ENCODE results near the gene TOM1L2.

The TOM1L2 gene

DNA sequence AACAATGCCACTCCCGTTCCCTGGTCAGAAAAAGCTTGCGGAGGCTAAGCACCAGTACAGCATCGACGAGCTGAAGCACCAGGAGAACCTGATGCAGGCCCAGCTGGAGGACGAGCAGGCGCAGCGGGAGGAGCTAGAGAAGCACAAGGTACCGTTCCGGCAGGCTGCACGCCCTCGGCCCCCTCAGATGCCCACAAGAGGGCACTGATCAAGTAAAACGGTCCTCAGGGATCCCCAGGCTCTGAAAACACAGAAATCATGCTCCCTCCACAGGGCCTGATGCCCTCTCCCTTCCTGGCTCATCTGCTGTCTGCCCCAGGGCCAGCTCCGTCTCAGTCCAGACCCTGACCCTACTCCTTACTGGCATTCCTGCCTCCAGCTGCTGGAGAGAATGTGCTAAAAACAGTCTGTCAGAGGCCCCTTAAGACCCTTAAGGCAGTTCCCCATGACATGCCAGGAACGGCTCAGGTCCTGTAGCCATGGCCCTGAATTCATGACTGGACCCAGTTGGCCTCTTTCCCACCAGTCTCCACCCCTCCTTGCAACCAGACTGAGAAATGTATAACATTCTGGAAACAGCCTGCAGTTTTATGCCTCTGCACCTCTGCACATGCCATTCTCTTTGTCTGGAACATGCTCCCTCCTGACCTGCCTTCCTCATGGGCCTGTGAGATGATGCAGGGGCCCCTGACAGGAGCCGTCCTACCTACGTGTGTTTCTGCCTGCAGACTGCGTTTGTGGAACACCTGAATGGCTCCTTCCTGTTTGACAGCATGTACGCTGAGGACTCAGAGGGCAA, 22.3 kb upstream of the TOM1L2 start:
- peak; percentile 64 for DNase-seq

DNA sequence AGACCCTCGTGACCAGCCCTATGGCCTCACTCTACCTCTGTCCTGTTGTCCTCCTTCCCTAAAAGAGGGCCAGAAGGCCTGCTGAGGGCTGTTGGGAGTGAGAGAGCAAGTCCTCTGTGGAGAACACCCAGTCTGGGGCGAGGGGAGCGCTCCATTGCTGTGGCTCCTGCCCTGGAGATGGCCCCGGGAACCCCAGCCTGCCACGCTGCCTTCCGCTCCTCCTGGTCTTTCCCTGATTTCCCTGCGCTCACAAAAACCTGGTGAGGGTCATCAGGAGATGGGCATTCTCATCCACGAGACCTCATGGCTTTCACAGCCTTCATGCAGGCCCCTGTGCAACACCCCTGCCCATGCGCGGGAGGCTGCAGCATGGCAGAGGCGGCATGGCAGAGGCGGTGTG, 21.7 kb upstream of the TOM1L2 start:
- no peak for DNase-seq

DNA sequence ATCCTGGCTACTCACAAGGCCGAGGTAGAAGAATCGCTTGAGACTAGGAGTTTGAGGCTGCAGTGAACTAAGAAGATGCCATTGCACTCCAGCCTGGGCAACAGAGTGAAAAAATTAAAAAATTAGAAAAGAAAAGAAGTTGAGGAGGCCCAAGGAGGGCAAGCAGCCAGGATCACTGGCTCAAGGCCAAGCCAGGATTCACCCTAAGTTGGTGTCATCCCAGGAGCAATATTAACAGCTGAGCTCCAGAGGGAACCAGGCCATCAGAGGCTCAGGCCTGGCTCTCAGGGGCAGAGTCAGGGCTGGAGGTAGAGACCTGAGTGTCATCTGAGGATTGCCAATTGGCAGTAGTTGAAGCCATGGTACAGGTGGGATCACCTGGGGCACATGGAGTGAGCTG, 21.2 kb upstream of the TOM1L2 start:
- no peak for DNase-seq

DNA sequence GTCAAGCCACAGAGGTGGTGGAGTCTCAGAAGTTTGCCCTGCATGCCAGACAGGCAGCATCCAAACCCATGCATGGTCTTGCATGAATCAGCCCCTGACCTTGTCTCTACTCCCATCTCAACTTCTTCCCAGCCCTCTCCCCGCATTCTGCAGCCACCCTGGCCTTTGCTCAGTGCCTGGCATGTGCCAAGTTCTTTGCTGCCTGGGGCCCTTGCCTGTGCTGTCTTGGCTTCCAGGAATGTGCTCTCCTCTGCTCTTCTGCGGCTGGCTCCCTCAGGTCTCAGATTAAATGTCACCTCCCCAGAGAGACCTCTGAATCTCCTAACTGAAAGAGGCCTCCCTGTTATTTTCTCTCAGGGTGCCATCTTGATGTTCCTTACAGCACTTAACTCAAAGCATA, 18.1 kb upstream of the TOM1L2 start:
- no peak for DNase-seq

DNA sequence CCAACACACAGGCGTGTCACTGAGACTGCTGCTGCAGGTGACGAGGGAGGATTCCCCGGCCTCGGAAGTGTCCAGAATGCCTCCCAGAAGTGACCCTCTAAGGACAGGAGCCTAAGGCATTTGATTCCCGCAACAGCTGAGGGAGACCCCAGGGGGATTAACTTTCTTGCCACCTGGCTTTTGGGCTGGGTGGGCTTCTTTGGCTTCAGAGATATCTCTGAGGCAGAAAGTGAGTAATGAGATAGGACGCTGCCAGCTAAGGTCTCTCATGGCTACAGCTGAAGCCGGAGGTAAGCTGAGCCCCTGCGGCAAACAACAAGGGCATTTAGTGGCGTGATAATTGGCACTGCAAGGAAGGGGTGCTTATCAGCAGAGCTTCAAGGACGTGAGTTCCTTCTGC, 17.4 kb upstream of the TOM1L2 start:
- DNase-seq = no peak

DNA sequence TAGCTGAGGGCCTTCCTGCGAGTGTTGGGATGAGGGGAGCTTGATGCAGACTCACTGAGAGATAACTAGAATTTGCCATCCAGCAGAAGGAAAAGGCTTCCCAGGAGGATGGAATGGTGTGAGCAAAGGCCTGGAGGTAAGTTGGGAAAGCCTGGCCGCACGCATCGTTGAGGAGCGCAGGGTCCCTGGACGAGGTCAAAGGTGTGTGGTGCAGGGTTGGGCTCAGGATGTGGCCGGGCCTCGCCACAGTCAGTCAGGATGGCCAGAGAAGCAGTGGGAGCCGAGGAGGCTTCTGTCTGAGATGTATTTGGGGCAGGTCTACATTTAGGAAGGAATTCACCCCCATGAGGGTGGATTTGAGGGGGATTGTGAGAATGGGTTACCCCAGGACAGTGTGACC, 16.9 kb upstream of the TOM1L2 start:
- no peak for DNase-seq

DNA sequence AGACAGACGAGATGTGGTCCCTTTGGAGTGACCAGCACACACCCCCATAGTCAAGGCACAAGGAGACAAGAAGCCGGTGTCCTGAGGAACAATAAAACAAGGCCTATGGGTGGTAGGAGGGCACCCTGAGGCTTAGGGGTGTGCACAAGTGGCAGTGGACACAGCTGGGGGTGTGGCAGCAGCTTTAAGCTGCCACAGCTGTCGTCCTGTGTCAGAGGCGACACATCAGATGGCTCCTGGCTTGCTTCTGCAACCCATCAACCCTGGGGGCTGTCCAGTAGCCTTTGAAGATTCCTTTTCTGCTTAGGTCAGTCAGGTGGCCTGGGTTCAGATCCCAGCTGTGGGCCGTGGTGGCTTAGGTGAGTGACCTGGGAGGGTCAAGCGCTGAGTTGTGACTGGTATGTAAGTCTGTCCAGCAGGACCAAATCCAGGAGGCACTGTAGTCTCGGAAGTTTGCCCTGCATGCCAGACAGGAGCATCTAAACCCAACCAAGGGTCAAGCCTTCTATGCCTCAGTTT, 16.3 kb upstream of the TOM1L2 start:
- DNase-seq = no peak

DNA sequence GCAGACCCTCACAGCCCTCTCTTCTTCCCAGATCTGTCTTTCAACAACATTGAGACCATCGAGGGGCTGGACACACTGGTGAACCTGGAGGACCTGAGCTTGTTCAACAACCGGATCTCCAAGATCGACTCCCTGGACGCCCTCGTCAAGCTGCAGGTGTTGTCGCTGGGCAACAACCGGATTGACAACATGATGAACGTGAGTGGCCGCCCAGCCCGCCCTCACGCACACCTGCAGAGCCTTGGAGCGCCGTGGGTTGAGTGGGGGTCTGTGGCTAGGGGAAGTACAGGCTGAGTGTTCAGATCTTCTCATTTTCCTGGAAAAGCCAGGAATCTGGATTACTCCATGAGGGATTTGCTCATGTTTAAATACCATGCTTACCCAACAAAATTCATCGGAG, 15.7 kb upstream of the TOM1L2 start:
- DNase-seq = peak; percentile 59

DNA sequence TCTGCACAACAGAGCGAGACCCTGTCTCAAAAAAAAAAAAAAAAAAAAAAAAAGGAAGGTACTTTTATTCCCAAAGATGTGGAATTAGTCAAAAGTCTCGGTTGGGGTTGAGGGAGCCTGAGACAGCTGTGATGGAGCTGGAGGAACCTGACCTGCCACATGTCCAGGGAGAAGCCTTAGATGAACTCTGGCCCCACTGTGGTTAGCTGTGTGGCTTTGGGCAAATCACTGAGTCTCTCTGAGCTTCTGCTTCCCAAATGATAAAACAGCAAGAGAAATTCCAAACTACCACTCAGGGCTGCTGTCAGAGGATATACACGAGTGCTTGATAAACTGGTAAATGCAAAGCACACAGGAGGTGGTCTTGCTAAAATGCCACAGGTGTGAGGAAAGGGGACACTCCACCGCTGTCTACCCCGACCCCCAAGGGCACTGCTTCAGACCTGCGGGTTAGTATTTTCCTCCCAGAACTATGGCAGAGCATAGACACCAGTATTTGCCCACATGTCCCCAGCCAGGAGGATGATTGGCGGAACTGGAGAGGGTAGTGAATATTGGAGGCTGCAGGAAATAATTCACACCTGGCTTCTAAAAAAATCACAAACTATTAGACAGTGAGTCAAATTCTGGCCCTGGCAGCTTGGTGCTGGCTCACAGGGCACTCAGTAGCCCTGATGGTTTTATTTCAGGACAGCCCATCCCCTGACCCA, 15.1 kb upstream of the TOM1L2 start:
- peak; percentile 59 for DNase-seq

DNA sequence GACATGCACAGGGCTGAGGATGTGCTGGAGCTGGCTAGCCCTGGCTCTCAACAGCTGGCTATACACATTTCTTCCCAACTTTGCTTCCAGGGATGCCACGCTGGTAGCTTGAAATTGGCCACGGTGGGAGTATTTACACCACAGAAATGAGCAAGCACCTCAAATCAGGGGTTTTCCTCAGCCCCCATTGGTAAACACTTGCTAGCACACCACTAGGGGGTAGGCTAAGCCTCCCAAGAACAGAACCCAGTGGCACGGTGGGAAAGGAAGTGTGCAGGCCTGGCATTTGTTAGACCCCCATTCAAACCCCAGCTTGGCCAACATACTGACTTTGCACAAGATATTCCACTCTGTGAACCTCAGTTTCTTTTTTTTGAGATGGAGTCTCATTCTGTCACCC, 13.4 kb upstream of the TOM1L2 start:
- DNase-seq = no peak

DNA sequence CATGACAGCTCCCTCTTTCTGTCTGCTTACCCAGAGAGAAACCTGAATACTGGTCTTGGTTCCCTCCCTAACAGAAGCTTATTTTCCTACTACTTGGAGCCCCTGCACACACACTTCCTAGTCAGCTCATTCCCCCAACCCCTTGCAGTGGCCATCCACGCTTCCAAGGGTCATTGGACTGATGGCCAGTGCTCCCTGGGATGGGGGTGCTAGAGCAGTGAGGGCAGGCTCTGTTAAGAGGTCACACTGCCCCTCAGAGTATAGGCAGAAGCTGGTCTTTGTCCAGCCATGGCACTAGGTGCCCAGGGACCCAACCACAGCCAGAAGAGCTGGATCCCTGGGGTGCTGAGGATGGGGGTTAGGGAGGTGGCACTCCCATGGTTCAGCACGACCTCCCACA, 13.0 kb upstream of the TOM1L2 start:
- no peak for DNase-seq

DNA sequence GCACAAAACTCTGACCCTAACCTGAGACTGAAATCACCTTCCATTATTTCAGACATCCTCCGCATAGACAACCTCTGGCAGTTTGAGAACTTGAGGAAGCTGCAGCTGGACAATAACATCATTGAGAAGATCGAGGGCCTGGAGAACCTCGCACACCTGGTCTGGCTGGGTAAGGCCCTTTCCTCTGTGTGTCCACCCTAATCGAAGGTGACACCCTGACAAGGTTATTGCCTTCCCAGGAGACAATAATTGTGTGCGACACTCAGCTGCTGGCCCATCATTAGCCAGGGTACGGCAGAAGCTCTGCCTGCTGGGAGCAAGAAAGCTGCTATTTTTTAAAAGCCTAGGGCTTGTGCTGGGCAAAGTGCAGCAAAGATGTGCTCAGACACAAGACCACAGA, 11.6 kb upstream of the TOM1L2 start:
- DNase-seq = no peak

DNA sequence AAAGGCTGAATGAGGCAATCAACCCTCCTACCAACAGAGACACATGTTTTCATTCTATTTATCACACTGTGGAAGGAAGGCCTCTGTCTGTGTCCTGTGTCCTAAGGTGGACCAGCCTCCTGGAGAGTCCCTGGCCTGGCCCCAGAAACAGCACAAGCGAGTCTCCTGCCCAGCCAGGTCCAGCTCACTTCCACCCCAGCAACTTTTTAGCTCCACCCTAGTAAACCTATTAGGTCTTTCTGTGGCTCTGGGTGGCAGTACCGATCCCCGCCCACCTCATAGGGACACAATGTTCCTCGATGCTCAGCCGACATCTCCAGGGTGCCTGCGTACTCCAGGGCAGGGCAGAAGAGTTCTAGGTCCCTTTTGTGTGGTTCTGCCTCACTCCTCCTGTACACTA, 11.2 kb upstream of the TOM1L2 start:
- DNase-seq = peak; percentile 17

DNA sequence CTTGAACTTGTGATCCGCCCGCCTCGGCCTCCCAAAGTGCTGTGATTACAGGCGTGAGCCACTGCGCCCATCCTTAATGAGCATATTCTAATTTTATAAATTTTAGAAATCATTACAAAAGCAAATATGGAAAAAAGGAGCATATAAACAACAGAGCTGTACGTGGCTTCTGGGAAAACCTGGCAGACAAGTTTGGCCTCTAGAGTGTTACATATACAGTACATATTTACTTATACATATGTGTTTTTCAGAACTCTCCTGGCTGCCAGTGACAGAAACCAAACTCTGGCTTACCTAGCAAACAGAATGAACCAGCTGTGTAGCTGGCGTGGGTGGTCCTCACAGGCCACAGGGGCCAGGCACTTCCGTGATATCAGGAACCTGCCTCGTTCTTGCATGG, 10.6 kb upstream of the TOM1L2 start:
- no peak for DNase-seq

DNA sequence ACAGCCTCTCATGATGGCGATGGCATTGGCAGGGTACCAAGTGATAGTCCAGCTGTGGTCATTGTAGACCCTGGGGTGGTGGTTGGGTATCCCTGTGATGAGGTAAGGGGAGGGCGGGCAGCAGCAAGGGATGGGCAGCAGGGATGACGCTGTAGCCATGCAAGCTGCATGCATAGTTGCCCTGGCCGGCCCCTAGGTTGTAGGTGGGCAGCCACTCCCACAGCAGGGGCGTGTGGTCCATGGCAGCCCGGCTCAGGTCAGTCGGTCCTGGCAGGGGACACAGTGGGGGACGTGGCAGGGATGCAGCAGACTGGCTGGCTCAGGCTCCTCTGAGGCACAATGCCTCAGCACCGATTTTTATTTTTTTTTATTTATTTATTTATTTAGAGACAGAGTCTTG, 9.1 kb upstream of the TOM1L2 start:
- no peak for DNase-seq

DNA sequence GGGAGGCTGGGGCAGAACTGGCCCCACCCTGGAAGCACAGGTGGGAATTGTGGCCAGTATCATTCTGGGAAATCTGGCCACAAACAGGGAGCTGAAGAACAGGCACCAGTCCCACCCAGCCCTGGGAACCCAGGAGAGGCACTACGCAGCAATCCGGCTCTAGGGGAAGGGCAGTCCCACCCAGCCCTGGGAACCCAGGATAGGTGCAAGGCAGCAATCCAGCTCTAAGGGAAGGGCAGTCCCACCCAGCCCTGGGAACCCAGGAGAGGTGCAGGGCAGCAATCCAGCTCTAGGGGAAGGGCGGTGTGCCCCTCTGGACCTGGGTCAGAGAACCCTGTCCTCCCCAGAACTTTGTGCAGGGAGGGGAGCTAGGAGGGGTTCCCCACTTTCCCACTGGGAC, 7.6 kb upstream of the TOM1L2 start:
- no peak for DNase-seq

DNA sequence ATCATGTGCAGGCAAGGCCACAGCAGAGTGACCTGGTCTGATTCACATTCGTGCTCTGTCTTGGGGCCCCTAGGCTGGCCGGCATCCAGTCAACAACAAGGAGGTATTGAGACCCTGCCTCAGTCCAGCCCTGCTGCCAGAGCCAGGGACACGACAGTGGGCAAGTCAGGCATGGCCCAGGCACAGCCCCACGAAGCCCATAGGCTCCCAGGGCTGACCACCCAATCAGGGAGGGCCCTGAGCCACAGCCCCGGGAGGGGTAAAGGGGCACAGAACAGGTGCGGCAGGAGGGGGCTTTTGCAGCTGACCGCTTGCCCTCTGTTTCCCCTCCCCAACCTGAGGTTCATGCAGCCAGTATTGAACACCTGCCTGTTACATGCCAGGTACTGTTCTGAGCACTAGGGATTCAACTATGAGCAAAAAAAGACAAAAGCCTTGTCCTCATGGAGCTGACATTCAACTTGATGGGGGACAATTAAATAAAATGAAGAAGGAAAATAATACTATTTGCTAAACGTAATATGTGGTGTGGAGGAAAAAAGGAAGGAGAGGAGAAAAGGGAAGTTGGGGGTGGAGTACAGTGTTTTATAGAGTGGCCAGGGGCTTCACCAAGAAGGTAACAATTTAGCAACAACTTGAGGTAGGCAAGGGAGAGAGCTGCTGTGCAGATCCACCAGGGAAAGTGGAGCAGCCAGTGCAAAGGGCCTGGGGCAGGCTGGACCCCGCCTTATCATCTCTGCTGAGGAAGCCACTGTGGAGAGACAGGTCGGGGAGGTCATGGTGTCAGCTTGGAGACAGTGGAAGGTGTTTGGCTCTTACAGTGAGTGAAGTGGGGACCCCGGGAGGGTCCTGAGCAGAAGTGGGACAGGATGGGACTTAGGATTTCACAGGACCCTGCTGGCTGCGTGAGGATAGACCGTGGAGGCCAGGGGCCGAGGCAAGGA, 6.6 kb upstream of the TOM1L2 start:
- DNase-seq = no peak

DNA sequence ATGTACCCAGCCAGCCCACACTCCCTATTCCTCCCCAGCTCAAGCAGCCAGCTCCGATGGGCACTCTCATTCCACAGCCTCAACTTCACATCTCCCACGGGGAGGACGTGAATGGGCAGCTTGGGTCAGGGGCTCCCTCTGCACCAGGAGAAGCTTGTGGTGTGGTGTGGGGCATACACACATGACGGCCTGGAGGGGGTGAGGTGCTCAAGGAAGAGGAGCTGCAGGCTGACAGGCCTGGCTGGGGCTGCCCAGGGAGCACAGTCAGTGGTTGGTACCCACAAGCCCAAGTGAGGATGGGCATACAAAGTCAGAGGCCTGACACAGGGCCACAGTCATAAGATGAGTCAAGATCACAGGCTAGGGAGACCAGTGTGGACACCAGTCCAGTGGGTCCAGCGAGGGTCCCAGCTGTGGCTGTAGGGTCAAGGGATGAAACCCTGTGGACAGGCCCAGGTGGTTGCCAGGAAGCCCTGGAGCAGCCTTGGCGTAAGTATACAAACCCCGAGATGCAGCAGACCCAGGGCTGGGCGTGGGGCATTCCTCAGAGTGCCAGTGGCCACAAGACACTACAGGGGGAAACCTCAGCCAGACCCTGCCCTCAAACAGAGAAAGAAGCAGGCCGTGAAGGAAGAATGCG, 4.9 kb upstream of the TOM1L2 start:
- DNase-seq = no peak

DNA sequence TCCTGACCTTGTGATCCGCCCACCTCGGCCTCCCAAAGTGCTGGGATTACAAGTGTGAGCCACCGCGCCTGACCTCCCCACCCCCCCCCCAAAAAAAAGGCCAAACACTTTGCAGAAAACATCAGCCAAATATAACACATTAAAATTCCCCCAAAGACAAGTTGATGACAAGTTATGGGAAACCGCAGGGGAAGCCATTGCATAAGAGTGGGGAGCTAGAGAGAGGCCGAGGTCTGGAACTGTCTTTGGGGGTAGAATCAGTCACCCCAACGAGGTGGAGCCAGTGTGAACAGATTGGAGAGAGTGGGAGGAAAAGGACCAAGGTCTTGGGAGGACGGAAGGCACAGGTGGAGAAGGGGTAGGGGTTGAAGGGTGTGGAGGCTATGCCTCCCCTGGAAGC, 3.2 kb upstream of the TOM1L2 start:
- DNase-seq = no peak

DNA sequence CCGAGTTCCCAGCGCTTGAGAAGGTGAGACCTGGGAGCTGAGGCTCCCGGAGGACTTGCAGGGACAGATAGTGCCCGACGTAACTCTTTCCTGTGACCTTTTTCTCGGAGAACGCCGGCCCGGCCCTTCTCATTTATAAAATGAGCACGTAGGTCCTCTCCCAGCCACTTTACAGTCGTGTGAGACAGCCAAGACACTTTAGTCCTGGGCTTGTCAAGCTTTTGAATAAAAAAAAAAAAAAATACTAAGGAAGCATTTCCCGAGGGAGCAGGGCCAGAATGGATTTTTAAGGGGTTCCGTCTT, 703 bp upstream of the TOM1L2 start:
- no peak for DNase-seq

DNA sequence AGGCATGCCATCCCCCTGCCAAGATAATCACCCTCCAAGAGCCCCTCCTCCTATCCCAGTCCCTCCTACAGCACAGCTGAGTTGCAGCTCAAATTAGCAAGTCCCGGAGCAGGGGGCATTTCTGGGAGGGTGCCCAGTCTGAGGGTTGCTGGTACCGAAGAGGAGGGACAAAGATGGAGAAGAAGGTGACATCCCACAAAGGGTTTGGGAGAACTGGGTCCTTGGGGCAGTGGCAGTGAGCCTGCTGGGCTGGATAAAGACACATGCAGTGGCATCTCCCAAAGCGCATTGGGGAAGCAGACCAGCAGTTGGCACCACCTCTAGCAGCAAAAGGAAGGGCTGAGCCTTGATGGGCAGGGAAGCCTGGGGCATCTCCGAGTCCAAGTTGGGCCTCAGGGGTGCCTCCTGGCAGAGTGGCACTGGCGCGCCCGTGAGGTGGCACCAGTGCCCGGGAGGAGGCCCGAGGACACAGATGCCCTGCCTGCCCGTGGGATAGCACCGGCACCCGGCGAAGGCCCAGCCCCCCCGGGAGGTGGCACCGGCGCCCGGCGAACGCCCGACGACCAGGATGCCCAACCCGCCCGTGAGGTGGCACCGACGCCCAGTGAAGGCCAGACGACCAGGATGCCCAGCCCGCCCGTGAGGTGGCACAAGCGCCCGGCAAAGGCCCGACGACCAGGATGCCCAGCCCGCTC, 622 bp downstream of the TOM1L2 start:
- no peak for DNase-seq

DNA sequence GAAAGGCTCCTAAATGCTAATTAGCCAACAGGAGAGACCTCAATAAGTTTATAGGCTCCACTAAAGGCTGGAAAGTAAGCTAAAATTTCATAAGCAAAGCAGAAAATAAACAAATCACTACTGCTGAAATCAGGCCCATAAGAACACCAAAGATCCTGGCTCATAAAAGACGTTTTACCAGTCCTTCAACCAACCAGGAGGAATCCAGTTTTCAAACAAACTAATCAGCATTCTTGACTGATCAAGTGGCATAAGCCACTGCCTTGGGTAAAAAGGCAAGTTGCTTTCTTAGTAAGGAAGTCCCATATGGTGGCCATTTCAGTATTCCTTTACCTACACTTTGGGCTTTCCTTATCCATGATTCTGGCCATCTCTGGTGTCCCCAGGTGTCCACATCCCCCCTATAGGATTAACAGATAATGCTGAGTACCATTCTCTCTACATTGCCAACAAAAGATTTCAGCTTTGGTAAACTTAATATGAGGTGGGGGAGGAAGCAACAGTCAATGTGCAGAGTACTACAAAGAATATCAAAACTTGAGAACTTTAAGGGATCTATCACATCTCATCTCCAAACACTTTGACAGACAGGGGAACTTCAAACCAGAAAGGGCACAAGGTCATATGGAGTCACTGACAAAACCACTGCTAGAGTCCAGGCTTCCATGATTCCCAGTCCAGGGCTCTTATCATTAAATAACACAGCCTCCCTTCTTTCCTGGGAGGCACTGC, 1.3 kb downstream of the TOM1L2 start:
- no peak for DNase-seq

Measured in NCI-H510A treated with DMSO at 0.1 percent for 48 hours (cell line).